Measurements from ENCODE around the gene ADGRB3. TPM values are rescaled to one million over a fixed set of nuclear protein-coding genes. Genes with fewer than 3 reads are reported as not detected.
"Not testable (repeated sequence)": the region's sequence is repeated elsewhere in the genome, so short reads cannot be mapped to it uniquely, and the experiment has no call there.

The ADGRB3 gene
- total RNA-seq, 1 experiment from 2014 or later, result 0.24 TPM

DNA sequence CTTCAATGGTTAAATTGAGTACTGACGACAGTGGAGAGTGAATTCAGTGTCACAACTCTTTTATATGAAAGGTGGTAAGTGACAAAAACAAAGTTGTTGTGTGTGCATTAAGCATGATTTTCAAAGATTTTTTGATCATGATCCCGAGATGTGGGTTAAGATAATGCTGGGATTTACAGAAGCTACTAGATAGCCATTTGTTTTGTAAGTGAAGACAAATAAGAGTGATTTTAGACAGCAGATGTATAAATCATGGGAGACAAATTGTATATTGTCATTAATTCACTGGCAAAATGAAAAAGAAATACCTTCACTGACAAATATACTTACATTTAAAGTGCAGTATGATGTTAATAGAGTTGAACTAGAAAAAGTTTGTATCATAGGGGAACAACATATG lies 6.1 kb downstream of the ADGRB3 start:
- no peak for DNase-seq (ENCODE audit: low read depth)
- in situ Hi-C loops (cut with HindIII; ENCODE audit: low pct_unique_long_range_greater_than_20kb, low sequenced_read_pairs), result no loop called here

DNA sequence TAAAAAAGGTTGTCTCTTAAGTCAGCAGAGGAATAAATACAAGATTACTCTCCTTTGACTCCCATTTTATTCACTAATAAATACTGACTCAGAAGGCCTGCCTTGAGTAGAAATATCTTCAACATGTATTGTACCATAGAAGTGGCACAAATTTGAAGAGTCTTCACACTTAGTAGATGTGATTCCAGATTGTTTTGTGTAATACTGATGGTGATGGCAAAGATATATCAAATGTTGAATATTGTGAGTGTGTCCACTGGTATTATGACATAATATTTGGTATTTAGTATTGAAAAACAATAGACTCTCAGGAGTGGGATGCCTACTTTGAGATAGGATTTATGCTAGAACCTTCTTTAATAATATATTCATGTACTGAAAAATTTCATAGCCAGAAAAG lies 7.0 kb downstream of the ADGRB3 start:
- in situ Hi-C loops (cut with HindIII; ENCODE audit: low pct_unique_long_range_greater_than_20kb, low sequenced_read_pairs), result no loop called here
- no peak for DNase-seq (ENCODE audit: low read depth)

DNA sequence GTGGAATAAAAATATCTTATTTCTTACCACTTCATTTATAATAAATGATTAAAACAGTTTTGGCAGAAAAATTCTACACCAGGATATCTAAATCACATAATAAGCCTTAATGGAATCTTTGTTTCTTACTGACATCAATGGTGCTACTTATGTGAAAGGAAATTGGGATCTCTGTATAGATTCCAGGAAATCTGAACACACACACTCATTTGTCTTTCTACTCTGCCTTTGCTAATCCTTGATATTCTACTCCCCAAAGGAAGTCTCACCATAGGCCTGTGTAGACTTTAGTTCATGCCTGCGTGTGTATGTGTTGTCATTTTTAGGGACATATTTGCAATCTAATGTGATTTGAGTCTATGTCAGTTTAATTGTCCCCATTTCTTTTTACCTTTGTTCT lies 7.9 kb downstream of the ADGRB3 start:
- no peak for DNase-seq (ENCODE audit: low read depth)

DNA sequence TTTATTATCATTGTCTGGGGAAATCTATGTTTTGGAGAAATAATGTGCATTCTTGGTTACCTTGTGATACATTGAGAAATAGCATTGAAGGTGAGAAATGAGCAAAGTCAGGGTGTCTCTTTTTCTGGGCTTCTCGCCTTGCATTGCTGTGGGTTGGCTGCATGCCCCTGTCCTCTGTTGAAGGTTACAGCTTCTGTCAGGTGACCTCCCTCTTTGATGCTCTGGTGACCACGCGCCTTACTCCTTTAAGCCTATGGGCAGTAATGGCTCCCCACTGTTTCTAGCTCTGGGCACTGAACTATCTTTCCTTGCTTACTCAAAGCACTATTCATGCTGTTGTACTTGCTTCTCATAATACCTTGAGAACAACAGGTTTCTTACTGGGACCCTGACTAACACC lies 14.6 kb downstream of the ADGRB3 start:
- DNase-seq (ENCODE audit: low read depth), result no peak
- in situ Hi-C loops (cut with HindIII; ENCODE audit: low pct_unique_long_range_greater_than_20kb, low sequenced_read_pairs), result no loop called here

More for the DNA sequence above, 7.9 kb downstream of the ADGRB3 start:
- in situ Hi-C loops (cut with HindIII; ENCODE audit: low pct_unique_long_range_greater_than_20kb, low sequenced_read_pairs), result no loop called here

DNA sequence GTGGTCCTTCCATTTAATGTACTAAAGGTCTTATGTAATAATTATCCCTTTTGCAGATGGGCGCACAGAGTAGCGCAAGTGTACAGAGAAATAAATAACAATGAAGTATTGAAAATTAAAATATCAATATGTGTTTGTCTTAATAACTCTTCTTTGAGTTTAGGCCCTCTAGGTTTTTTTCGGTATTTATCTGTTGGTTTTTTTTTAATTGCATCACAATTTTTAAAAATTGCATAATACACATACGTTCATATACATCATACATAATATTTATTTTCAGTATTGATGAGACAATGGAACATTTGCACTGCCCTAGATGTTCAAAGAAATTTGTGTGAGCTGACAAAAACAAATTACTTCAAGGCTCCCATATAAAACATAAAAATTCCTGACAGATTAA lies 15.1 kb downstream of the ADGRB3 start:
- in situ Hi-C loops (cut with HindIII; ENCODE audit: low pct_unique_long_range_greater_than_20kb, low sequenced_read_pairs), result no loop called here
- no peak for DNase-seq (ENCODE audit: low read depth)

DNA sequence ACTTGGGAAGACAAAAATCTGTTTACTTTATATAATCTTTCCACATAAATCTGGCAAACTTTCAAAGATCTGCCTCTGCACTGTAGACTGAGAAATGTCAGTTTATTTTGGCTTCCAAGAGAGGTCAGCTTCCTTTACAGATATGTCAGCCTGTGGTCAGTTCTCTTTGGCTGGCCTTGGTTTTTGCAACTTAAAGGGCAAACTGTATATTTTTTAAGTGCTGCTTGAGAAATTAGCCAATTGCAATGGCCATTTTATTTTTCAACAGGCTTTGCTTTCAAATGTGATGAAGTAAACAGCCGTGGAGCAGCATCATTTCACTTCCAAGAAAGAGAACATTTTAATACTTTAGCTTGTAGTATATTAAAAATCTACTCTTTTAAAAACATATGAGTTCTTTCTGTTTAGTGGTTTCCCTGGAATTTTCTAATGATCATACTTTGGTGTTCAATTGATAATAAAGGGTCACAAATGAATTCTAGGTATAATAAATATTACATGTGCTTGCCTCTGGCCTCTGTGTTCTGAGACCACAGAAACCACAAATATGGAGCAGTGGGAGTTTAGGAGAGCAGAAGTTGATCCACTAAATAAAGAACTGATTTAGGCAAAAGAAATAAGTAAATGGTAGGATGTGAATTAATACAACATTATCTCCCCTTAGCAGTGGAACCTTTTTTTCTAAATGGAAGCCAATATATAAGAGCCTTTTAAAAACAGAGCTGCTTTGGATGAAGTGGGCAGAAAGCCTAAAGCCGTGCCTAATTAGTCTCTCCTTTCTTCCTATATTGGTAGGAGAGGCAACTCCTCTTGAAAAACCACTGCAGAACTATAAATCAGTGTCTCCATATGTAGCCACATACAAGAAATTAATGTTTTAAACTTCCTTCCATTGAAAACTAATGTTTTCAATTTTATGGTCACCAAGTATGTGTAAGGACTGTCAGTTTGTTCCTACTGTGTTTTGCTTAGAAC lies 16.2 kb downstream of the ADGRB3 start:
- in situ Hi-C loops (cut with HindIII; ENCODE audit: low pct_unique_long_range_greater_than_20kb, low sequenced_read_pairs), result no loop called here

DNA sequence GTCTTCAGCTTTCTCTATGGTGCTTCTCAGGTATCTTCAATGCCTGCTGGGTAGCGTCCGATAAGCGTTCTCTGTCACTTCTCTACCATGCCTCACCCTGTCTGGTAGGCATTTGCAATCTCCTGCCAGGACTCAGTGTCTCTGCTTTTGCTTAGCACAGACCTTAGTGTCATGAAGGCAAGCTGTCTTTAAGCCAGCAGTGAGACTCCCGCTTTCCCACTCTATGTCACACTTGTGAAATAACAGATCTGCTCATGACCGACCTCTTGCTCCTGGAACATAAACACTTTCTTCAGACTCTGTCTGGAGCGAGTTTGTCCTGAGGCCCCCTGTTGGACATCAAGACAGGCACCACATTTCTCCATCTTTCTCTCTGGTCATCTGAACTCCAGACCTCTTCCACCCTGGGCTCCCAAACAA lies 17.0 kb downstream of the ADGRB3 start:
- no peak for DNase-seq (ENCODE audit: low read depth)
- in situ Hi-C loops (cut with HindIII; ENCODE audit: low pct_unique_long_range_greater_than_20kb, low sequenced_read_pairs), result no loop called here

More for the DNA sequence above, 16.2 kb downstream of the ADGRB3 start:
- no peak for DNase-seq (ENCODE audit: low read depth)

DNA sequence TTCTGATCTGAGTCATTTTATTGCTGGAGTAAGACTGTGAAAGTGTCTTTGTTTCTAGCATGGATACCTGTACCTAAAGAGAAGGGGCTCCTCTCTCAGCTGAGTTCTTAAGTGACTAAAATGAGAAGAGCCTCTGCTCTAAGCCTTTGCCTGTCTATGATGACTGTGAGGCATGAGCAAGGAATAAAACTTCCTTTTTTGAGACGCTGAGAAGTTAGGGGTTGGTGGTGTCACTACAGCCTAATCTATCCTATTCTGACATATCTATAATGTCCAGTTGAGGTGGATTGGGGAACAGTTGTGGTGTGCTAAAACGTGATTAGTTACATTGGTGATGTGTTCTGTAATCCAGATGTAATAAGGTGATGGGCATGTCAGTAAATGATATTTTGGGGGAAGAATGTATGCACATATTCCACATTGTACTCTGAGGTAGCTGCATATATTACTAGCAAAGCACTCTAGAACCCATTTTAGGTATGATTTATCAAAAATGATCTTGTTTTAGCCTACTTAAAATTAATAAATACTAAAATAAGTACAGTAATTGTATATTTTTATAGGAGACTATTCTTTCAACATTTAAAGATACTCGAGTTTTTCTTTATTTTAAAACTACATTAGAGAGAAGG lies 18.1 kb downstream of the ADGRB3 start:
- in situ Hi-C loops (cut with HindIII; ENCODE audit: low pct_unique_long_range_greater_than_20kb, low sequenced_read_pairs), result no loop called here
- DNase-seq (ENCODE audit: low read depth), result no peak

DNA sequence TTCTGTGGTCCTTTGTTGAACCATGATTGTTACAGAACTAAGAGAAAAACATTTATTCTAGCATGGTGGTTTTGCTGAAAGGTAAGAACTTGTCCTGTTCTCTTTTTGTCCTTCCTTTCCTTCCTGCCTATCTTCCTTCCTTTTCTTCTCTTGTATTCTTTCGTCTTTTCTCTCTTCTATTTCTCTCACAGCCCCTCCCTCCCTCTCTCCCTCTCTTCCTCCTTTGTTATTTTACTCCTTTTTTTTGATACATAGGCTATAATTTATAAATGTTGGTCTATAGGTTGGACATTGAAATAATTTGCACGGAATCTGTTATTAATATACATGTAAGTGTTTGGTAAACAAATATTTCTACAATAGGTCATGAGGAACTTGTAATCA lies 18.6 kb downstream of the ADGRB3 start:
- in situ Hi-C loops (cut with HindIII; ENCODE audit: low pct_unique_long_range_greater_than_20kb, low sequenced_read_pairs), result no loop called here
- DNase-seq (ENCODE audit: low read depth), result no peak

DNA sequence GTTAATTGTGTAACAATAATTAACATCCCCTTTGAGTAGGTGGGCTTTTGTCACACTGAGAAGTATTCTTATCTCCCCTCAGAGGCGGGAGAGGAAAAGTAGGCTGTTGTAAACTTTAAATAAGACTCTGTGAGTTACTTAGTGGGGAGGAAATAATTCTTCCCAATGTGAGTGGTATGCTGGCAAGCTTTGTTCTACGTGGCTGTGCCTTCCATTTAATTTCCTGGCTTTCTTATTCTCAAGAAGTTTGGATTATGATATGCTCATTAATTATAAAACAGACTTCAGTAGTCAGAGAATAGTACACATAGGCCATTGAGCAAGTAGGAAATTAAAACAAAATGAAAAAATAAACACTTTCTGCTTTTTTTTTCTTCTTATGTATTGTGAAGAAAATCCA lies 19.1 kb downstream of the ADGRB3 start:
- DNase-seq (ENCODE audit: low read depth), result no peak
- in situ Hi-C loops (cut with HindIII; ENCODE audit: low pct_unique_long_range_greater_than_20kb, low sequenced_read_pairs), result no loop called here

DNA sequence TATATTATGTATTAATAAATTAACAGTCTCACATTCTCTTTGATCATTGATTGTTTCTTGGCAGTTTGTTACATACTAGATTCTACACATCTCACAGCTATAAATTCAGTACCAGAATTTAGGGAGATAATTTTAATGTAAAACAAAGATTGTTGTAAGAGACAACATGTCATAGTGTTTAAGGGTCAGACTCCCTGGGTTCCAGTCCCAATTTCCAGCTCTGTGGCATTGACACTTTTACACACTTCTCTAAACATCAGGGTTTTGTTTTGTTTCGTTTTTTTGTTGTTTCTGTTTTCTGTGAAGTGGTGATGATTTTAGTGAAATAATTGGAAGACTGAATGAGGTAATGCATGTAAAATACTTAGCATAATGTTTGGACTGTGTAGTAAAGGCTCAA lies 19.9 kb downstream of the ADGRB3 start:
- in situ Hi-C loops (cut with HindIII; ENCODE audit: low pct_unique_long_range_greater_than_20kb, low sequenced_read_pairs), result no loop called here
- no peak for DNase-seq (ENCODE audit: low read depth)

DNA sequence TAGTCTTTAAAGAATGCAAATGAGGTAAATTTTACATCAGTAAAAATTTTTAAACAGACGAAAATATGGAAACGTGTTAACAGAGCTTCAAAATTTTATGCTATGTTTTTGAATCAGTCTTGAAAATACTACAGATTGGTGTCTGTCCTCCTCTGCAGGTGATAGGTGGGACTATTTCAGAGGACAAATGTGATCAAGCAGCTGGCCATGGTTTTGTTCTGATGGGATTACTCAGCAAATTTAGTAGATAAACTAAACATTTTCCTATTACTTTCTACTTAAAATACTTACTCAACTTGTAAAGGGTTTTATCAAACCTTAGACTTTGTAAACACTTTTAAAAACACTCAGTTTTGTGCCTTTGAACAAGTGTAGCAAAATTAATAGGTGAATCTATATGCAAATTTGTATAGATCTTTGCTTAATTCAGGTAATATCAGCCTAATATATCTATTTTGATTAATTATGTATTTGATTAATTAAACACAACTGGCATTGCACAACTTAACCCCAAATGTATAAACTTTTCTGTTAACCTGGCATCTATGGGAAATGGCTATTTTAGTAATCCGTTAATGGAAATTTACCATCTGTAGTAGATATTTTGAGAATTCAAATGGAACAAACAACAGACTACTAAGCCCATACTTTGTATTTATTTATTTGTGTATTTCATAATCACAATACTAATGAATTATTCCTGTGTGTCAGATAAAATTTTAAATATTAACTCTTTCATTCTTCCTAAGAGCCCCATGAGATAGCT lies 22.5 kb downstream of the ADGRB3 start:
- DNase-seq (ENCODE audit: low read depth), result no peak
- in situ Hi-C loops (cut with HindIII; ENCODE audit: low pct_unique_long_range_greater_than_20kb, low sequenced_read_pairs), result no loop called here

DNA sequence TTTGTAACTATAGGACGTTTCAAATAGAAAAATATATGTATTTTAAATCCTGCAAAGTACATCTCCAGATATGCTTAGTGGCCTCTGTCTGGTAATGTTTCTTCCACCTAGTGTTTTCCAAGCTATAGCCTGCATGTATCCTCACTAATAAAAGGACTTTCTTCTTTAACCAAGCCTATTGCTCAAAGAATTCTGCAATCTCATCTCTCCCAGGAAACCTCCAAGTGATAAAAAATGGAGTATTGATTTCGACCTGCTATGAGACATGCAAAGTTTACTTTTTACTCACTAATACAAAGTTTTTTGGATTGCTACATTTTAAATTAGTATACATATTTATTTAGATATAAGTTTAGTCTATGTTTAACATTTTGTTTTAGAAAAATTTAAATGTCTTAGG lies 23.3 kb downstream of the ADGRB3 start:
- DNase-seq (ENCODE audit: low read depth), result no peak
- in situ Hi-C loops (cut with HindIII; ENCODE audit: low pct_unique_long_range_greater_than_20kb, low sequenced_read_pairs), result no loop called here

DNA sequence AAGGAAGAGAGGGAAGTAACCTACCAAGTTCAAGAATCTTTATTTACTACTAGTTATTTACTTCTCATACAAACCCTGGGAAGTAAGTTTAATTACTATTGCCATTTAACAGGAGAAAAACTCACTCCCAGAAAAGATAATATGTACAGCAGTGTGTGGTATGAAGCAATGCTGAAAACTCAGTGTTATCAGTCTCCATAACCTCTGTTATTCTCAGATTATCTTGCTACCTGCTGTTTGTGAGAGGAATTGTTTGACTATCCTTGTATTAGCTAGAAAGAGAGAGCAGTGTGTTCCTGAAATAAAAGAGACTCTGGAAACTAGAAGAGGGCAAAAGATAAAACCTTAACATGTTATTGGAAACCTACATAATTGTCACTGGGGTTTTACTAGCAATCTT lies 38.2 kb downstream of the ADGRB3 start:
- in situ Hi-C loops (cut with HindIII; ENCODE audit: low pct_unique_long_range_greater_than_20kb, low sequenced_read_pairs), result no loop called here
- DNase-seq (ENCODE audit: low read depth), result no peak

DNA sequence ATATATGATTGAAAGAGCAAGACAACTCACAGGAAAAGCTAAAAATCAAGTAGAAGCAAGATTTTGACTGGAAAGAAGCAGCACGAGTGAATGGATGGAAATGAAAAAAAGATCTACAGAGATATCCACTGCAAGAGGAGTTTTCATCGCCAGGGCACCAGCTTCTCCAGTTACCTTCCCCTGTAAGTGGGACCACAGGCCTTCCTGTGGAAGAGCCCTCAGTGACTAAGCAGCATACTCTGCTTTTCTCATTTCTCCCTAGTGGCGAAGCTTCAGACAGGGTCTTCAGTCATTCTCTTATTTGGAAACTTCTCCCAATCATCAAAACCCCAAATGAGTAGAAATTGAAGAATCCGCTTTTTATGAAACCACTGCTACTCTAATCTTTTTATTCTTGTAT lies 40.5 kb downstream of the ADGRB3 start:
- DNase-seq (ENCODE audit: low read depth), result no peak
- in situ Hi-C loops (cut with HindIII; ENCODE audit: low pct_unique_long_range_greater_than_20kb, low sequenced_read_pairs), result no loop called here

DNA sequence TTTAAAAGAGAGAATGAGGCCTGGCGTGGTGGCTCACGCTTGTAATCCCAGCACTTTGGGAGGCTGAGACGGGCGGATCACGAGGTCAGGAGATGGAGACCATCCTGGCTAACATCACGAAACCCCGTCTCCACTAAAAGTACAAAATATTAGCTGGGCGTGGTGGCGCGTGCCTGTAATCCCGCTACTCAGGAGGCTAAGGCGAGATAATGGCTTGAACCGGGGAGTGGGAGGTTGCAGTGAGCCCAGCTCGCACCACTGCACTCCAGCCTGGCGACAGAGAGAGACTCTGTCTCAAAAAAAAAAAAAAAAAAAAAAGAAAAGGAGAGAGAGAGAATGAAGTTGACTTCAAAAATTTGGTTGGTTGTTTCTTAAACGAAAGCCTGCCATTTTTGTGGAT lies 41.0 kb downstream of the ADGRB3 start:
- in situ Hi-C loops (cut with HindIII; ENCODE audit: low pct_unique_long_range_greater_than_20kb, low sequenced_read_pairs), result not testable (repeated sequence)

DNA sequence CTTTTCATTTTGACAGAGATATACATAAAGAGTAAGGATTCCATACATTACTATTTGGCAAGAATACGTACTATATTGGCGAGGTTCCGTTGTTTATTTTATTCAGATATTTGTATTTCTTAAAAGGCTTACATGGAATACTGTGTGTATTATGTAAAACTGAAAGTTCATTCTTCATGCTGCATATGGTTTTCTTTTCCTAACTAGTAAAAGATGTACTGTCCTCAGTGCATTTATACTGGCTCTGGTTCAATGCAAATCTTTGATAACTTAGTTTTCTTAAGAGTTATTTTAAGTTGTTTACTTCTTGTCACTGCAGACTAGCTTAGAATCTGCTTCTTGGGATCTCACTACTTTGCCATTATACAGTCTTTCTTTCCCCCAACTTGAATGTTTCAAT lies 42.0 kb downstream of the ADGRB3 start:
- in situ Hi-C loops (cut with HindIII; ENCODE audit: low pct_unique_long_range_greater_than_20kb, low sequenced_read_pairs), result no loop called here
- no peak for DNase-seq (ENCODE audit: low read depth)

More for the DNA sequence above, 41.0 kb downstream of the ADGRB3 start:
- not testable (repeated sequence) for DNase-seq (ENCODE audit: low read depth)

DNA sequence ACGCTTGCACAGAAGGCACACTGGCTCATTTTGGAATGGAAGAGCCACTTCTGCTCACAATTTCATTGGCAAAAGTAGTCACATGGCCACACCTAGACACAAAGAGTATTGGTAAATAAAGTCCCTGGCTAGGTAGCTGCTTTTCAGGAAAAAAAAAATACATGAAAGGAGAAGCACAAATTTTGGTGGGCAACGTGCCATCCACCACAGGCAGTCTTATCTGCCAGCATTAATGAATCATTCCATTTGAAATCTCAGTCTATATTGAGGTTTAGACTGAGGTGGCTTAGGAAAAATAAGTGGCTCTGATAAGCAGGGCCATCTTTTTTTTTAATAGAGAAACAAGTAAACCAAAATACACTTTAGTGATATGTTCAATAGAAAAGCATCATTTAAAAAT lies 44.3 kb downstream of the ADGRB3 start:
- in situ Hi-C loops (cut with HindIII; ENCODE audit: low pct_unique_long_range_greater_than_20kb, low sequenced_read_pairs), result no loop called here
- DNase-seq (ENCODE audit: low read depth), result no peak

DNA sequence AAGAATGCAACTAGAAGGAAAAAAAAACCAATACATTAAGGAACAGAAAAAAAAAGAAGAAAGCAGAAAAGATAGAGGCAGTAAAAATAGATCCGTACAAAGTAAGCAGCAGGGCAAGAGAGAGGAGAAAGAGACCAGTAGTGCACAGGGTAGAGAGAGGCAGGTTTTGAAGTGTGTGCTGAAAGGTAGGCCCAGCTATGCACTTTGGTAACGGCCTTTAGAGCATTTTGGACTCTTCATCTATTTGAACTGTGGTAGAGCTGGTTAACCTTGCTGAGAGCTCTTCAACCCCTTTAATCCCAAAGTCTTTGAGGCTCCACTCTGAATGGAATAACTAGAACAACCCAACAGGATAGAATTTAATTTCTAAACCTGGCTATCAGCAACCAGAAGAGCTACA lies 45.2 kb downstream of the ADGRB3 start:
- in situ Hi-C loops (cut with HindIII; ENCODE audit: low pct_unique_long_range_greater_than_20kb, low sequenced_read_pairs), result no loop called here
- no peak for DNase-seq (ENCODE audit: low read depth)
